Neural progenitor cell (in vitro differentiated cells): ENCODE results near the gene KCNMA1.

Experiments used
- CTCF ChIP-seq: fragments of 200-600 bp; sonication (generic); IDR thresholded peaks from 2 replicates; pipeline ENCODE4 v1.5.1; 2017; ENCODE audit warnings: antibody characterized with exemption, mild to moderate bottlenecking
- EZH2 ChIP-seq: fragments of 200-600 bp; sonication (generic); IDR thresholded peaks from 2 replicates; pipeline ENCODE4 v1.6.1; 2017; ENCODE audit warnings: antibody characterized with exemption, mild to moderate bottlenecking, moderate library complexity
- EZH2phosphoT487 ChIP-seq: fragments of 200-600 bp; sonication (generic); IDR thresholded peaks from 2 replicates; pipeline ENCODE4 v1.6.1; 2017; ENCODE audit warnings: antibody characterized with exemption

GRCh38 chr10:77396290-77396689 is 241.3 kb downstream of the KCNMA1 start:
- TF ChIP-seq EZH2 (no peak), CTCF (no peak), EZH2phosphoT487 (no peak)
